OCI-M1 (cell line): Measurements from ENCODE around the gene RNF144A.
"Not testable (repeated sequence)": the region's sequence is repeated elsewhere in the genome, so short reads cannot be mapped to it uniquely, and the experiment has no call there.

Experiments used
- DNase-seq: peaks from one replicate; lab custom pipeline; 2025; lab: John Stamatoyannopoulos, UW

RNF144A gene

DNA sequence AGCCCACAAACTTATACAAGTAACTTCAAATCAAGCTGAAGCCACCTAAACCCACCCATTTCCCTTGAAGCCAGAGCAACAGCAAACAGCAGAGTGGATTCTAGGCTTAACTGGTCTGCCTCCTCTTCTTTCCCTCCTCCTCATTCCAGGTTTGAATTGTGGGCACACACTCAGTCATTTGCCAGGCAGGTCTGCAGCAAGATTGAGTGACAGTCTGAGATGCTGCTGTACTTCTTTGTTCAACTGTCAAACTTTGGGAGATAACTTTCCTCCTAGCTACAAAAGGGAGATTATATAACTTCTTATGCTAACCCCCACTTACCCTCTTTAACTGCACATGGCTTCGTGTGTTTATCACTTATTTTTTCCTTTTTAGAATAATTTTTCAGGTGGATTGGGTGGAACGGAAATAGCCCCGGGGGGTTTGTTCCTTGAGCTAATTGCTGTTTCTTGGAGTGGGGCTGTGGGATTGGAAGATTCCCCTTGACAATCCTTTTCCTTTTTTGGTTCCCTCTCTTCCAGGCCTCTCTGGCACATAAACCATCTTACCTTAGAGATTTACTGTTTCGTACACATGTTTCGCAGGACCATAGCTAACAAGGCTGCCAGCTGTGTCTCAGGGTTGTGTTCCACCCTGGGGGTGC is 55.0 kb downstream of the RNF144A start:
- no peak for DNase-seq

DNA sequence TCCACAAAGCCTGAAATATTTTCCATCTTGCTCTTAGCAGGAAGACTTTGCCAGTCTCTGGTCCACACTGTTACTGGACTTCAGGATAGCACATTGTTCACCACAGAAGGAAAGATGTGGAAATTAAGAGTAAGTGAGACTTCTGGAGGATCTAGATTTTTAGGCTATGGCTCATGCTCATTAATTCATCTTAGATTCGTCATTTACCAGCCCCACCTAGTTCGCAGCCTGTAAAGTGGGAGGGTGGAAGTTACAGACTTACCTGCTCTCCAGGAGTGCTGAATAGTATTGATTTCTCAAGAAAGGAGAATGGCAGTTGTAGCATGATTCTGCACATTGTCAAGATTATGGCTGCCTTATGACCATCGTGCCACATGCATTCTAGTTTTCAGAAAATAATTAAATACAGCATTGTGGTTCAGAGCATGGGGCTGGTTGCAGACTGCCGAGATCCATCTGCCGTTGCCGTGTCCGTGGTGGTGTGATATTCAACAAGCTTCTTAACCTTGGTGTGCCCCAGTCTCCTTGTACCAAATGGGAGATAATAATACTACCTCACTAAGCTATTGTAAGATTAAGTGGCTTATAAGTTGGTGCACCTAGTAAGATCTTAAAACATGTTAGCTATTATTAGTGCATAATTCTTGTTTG is 56.8 kb downstream of the RNF144A start:
- DNase-seq, result no peak

DNA sequence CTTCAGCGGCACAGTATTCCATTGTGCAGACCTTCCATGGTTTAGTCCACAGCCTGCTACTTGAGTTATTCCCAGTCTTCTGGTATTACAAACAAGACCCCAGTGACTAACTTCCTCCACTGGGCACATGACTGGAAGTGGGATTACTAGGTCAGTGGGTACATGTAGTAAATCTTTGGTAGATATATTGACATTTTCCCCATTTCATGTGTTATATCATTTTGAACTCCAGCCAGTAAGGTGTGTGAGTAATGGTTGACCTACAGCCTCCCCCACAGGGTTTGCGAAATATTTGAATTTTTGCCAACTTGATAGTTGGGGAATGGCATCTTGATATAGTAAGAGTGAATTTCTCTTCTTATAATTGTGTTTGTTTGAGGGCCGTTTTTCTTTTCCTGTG is 58.8 kb downstream of the RNF144A start:
- DNase-seq, result peak; percentile 13

DNA sequence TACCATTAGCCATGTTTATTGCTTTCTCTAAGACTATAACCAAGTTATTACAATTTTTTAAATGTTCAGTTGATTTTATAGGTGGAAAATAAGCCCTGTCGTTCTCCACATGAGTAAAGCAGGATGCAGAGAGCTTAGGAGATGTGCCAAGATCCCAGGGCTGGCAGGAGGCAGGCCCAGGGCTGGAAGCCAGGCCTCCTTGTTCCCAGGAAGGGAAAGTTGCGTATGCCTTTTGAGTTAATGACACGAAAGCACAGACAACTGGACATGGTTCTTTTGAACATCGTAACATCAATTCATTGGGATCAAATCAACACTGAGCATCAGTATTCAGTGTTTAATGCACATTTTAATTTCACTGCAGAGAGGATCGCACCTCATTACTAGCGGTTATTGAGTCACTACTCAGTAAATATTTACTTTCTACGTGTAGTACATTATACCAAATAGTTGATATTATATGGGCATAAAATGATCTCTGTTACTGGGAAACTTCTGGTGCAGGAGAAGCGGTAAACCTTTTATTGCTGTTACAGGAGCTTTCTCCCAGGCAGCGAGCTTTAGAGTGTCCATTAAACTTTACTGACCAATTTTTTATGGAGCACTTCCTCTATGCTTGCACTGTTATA is 60.0 kb downstream of the RNF144A start:
- DNase-seq, result no peak

DNA sequence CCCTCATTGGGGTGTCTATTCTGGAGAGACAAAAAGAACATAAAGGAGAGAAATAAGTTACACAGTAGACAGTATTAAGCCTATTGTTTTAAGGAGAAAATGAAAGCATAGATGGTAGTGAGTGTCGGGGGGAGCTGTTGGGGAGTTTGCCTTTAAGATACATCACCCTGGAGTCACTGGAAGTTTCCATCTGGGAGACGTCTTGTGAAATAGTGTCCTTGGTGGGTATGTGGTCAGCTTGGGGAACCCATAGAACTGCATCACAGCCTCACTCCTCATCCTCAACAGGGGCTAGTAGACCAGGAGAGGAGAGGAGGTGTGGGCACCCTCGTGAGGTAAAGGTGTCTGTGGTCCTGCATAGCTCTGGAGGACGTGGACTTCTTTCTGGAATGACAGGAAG is 60.6 kb downstream of the RNF144A start:
- DNase-seq, result no peak

DNA sequence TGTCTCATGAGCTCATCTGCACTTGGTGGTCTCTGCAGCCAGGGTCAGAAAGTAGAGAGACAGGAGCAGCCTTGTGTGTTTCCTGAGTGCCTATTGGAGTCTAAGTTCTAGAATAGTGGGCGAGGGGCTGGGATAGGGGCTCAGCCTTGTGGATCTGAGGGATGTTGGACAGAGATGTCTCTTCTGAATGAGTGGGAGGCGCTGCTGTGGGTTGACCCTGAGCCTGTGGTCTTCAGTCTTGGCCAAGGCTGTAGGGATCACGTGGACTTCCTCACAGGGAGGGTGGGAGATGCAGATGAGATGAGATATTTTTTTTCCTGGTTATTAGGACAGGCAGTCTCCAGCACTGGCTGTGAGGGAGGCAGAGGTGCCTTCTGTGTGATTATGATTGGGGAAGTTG is 61.8 kb downstream of the RNF144A start:
- peak; percentile 62 for DNase-seq

DNA sequence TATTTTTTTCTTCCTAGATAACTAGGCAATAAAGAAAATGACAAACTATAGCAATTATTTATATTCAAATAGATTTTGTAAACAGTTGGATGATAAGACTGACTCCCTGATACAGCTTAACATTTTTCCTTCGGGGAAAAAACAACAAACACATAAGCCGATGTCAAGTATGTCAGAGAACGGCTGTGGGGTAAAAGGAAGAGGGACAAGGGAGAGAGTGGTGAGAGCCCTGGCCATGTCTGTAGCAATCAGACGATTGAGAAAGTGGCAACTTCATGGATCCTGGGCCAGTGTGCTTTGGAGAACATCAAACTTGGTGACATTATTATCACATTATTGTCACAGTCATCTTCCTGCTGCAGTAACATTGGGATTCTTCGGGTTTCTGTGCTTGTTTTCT is 65.2 kb downstream of the RNF144A start:
- no peak for DNase-seq

DNA sequence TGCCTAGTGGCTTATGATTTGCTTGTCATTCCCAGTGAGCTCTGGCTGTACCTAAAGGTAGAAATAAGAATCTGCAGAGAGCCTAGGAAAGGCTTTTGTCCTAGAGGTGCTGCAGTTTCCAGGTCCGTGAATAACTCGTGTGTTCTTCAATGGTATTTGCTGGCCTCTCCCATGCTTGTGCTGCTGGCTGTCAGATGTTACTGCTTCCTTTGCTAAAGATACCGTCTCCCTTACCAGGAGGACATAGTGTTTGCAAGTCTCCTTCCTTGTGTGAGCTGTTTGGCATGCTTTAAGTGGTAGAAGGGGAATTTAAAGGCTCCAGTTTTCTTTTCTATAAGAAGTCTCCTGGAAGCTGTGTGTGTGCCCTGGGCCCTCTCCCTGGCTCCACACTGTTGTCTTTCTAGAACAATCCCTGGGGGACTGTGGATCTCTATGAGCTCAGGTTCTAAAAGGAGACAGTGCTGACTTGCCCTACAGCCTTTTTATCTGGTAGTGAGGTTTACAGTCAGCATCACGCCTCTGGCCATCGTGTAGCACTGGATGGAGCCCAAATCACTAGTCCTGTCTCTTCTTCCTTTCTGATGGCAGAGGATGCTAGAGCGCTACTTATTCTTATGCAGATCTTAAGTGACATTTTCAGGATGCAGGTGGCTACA is 65.8 kb downstream of the RNF144A start:
- DNase-seq, result no peak

DNA sequence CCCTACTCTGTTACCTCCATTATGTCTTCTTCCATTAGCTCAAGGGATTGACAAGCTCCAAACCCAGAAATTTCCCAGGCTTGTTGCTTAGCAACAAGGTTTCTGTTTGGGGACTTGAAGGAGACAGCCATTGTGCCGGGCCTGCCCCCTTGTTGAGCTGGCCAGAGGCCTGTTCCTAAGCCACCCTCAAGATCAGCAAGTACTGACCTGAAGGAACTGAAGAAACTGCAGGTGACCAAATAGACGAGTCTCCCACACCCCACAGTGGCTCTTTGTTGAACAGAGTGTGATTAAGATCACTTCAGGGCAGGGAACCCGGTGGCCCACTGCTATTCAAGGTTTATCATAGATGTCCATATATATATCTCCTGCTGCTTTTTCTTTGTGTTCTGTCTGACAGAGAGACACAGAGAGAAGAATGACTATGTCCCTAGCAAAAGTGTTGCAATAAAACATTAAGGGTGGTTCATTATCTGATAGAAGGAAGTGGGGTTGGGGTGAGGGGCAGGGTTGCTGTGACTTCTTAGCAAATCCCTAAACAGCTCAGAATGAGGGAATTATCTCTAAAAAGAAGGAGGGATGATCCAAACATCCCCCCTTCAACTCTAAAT is 69.2 kb downstream of the RNF144A start:
- peak; percentile 73 for DNase-seq

DNA sequence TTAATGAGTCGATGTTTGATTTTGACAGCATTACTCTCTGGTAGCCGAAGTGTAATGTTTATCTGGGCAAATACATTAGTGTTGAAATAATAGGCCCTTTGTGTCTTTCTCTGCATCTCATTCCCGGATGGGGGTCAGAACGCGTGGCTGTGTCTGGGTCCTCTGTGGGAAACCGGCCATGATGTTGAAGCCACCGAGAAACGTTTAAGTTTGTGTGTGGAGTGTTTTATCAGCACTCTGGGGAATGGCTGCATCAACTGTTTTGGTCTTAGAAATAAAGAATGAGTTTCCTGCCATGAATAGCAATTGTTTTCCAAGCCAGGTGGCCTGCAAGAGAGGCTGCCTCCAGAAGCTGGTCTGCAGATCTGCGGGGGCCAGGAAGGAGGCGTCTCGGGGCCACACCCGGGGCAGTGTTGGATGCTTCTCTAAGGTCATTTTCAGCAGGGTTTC is 69.7 kb downstream of the RNF144A start:
- no peak for DNase-seq

DNA sequence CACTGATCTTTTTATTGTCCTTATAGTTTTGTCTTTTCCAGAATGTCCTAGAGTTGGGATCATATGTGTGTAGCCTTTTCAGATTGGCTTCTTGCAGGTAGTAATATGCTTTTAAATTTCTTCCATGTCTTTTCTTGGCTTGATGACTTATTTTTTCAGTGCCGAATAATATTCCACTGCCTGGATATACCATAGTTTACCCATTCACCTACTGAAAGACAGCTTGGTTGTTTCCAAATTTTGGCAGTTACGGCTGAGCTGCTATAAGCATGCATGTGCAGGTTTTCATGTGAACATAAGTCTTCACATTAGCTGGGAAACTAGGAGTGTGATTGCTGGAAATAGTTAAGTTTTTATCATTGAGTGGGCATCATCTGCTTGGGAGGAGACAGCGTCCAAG is 73.7 kb downstream of the RNF144A start:
- DNase-seq, result no peak

DNA sequence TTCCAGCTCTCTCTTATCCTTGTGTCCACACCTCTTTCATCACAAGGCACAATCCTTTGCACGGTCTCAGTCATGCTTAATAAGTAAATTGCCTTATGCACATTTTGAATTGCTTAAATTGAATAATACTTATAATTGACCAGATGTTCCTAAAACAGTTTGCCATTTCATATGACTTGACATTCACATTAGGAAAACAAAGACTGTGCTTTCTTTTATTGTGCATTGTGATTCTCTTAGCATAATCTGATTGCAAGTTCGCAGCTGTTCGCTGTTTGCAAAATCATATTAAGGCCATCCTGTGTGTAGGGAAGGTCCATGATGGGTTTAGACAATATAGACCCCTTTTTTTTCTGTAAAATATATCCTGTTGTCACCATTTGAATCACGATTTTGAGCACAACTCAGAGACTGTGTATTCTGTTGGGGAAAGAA is 75.6 kb downstream of the RNF144A start:
- DNase-seq, result no peak

DNA sequence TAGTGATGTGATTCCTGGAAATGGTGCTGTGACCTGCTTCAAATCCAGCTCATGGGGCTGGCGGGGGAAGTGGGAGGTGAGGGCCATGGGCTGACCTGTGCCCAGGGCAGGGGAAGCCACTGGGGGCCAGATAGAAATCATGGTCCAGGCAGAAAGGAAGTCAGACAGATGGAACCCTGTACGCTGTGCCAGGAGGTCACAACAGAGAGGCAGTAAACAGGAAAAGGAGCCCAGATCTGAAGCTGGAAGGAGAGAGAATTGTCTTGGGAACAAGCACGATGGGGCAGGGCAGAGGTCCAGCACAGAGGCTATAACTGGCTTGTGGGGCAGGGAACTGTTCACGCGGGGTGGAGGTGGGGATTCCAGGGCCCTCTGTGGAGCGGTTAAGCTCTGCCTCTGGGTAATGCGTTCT is 76.0 kb downstream of the RNF144A start:
- no peak for DNase-seq

DNA sequence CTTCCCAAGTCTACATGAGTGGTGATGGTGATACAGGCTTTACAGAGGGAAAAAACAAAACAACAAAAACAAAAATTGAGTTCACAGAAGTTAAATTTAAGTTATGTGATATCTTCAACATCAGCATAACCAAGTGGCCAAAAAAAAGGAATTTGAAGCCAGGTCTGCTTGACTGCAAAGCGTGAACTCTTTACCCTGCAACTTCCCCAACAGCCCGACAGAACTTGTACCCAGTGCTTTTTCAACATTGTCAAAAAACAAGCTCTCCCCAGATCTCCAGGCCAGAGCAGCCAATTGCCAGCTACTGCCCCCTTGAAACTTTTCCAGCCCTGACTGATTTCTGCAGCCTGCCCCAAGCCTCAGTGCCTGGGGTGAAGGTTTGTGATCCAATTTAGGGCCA is 76.7 kb downstream of the RNF144A start:
- no peak for DNase-seq

DNA sequence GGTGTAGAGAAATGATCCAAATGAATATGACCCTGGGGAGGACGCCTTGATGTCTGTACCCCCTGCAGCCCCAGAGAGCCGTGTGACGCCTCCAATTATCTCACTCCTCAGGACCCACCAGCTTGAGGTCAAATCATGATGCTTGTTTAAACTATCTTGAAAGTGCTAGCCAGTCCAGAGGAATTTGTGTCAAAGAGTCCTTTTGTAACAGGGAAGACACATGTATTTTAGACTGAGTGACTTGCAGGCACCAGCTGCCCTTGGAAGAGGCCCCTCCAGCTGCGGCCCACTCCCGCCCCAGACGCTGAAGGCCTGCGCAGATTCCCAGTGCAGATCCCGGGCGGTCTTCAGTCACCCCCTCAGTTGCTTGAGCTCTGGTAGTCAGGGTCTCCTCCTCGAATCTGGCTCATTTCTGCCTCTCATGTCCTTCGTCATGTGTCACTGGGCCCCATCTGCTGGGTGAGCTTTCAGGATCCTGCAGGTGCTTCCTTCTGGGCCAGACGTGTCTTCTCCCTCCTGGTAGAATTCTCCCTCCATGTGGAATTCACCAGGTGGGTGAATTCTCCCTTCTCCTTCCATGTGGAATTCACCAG is 77.4 kb downstream of the RNF144A start:
- no peak for DNase-seq

DNA sequence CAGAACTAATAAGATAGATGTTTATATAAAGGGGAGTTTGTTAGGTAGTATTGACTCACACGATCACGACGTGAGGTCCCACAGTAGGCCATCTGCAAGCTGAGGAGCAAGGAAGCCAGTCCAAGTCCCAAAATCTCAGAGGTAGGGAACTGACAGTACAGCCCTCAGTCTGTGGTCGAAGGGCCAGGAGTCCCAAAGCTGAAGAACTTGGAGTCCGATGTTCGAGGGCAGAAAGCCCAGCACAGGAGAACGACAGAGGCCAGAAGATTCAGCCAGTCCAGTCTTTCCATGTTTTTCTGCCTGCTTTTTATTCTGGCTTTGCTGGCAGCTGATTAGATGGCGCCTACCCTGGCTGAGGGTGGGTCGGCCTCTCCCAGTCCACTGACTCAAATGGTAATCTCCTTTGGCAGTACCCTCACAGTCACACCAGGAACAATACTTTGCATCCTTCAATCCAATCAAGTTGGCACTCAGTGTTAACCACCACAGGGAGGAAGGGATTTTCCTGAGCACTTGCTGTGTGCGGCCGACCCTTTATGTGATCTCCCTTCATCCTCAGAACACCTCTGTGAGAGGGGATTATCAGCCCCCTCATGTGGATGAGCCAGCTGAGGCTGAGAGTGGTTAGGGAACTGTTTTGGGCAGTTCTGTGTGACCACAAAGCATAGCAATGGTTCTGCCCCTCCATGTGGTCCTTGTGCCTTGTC is 78.3 kb downstream of the RNF144A start:
- DNase-seq, result no peak

DNA sequence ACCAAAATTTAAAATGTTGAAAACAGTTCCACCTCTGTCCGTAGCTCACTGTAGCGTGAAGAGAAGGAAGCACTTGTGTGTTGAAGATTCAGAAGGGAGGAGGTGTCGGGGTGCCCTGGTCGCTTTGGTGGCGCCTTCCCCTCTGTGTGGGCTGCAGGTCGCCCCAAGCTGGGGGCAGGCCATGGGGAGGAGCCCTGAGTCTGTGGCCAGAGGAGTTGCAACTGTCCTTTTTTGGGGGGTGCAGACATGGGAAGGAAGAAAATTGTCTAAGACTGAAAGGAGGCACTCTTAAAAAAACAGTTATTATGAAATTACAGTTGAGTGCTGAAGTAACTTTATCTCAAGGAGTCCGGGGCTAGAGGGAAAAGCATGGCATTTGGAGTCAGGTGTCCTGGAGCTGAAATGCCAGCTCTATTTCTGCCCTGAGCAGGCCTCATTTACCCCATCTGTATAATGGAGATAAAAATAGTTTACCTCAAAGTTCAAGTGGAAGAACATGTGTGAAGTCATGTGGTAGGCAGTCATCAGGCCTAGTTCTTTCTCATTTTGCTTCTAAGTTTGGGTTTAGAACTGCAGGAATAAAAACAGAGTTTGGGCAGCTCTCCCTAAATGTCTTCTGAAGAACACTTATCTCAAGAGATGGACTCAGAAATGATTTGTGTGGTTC is 82.1 kb downstream of the RNF144A start:
- DNase-seq, result no peak

DNA sequence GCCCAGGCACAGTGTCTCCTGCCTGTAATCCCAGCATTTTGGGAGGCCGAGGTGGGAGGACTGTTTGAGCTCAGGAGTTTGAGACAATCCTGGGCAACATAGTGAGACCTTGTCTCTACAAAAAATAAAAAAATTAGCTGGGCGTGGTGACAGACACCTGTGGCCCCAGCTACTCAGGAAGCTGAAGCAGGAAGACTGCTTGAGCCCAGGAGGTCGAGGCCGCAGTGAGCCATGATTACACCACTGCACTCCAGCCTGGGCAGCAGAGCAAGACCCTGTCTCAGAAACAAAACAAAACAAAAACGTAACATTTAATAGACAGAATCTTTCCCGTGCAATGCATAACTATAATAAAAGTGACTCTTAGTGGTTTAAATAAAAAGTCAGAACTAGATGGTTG is 84.2 kb downstream of the RNF144A start:
- DNase-seq, result not testable (repeated sequence)

DNA sequence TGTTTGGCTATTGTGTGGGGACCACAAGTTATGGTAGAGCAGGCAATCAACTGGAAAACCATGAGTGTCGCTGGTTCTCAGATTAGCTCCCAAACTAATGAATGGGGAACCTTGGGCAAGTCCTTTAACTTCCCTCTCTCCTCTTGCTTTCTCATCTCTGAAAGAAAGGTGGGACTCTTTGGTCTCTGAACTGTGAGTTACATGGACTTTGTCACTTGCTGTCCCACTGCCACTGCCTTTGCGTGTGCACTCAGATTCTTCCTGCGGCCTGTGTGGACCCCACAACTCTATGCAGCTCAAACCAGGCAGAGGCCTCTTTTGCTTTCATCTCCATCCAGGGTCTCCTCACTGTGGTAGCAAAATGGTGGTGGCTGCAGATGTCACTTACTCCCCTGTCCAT is 86.7 kb downstream of the RNF144A start:
- DNase-seq, result no peak

DNA sequence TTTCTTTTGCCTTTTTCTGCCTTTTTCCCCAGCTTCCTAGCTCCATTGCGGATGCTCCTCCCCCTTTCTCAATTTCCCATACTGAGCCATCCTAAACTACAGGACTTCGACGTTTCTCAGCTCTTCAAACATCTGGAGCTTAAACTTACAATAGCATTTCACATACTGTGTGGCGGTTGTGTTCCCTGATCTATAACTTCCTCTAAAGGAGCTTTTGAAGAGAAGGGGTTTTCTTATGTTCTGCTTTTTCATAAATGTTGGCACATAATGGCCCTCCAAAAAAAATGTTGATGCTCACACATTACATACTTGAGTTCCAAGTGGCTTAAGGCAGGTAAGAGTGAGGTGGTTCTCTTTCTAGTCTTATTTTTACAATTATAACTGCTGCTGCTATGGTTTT is 87.4 kb downstream of the RNF144A start:
- no peak for DNase-seq

DNA sequence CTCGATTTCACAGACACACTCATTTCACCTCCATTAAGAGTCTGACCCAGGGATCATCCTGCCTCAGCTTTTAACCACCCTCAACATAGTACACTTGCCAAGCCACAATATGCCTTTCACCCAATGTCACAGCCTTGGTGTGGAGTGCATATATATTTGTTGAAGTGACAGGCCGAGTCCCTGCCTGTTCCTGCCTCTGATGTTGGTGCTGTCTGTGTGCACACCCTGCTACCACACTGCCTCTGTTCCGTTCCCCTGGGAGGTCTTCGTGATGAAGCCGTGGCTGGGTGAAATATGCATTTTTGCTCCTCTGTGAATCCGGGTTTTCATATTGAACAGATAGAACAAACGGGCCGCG is 90.3 kb downstream of the RNF144A start:
- DNase-seq, result no peak
